Kidney glomerular epithelial cell (primary cell): Measurements from ENCODE around the gene NOL4L.

Source experiments
- DNase-seq: peaks from one replicate; lab custom pipeline; 2025; lab: John Stamatoyannopoulos, UW

Gene NOL4L

GRCh38 chr20:32560989-32561830, 23.9 kb downstream of the NOL4L start:
- no peak for DNase-seq

GRCh38 chr20:32560482-32560988, 24.6 kb downstream of the NOL4L start:
- no peak for DNase-seq

- no peak for DNase-seq
Observed at GRCh38 chr20:32559753-32560380, 25.3 kb downstream of the NOL4L start.

GRCh38 chr20:32559205-32559752, 25.9 kb downstream of the NOL4L start:
- DNase-seq: no peak

GRCh38 chr20:32558526-32558925, 26.6 kb downstream of the NOL4L start:
- DNase-seq: no peak

GRCh38 chr20:32557319-32557718, 27.8 kb downstream of the NOL4L start:
- DNase-seq: no peak

GRCh38 chr20:32556312-32557184, 28.6 kb downstream of the NOL4L start:
- DNase-seq: no peak

GRCh38 chr20:32555584-32555983, 29.5 kb downstream of the NOL4L start:
- DNase-seq: no peak

- DNase-seq: no peak
Observed at GRCh38 chr20:32554965-32555289, 30.2 kb downstream of the NOL4L start.

- DNase-seq: no peak
Observed at GRCh38 chr20:32553618-32554017, 31.5 kb downstream of the NOL4L start.

GRCh38 chr20:32551693-32552092, 33.4 kb downstream of the NOL4L start:
- DNase-seq: no peak

- no peak for DNase-seq
Observed at GRCh38 chr20:32549842-32550241, 35.3 kb downstream of the NOL4L start.

- no peak for DNase-seq
Observed at GRCh38 chr20:32547753-32548034, 37.4 kb downstream of the NOL4L start.

- DNase-seq: no peak
Observed at GRCh38 chr20:32546918-32547752, 38.0 kb downstream of the NOL4L start.

GRCh38 chr20:32544893-32545840, 40.0 kb downstream of the NOL4L start:
- peak; percentile 42 for DNase-seq

- DNase-seq: no peak
Observed at GRCh38 chr20:32544260-32544722, 40.8 kb downstream of the NOL4L start.

GRCh38 chr20:32543570-32544259, 41.4 kb downstream of the NOL4L start:
- no peak for DNase-seq

GRCh38 chr20:32542259-32542615, 42.9 kb downstream of the NOL4L start:
- DNase-seq: no peak

GRCh38 chr20:32541323-32542258, 43.5 kb downstream of the NOL4L start:
- no peak for DNase-seq
